GM12878 (cell line): ENCODE data around the gene PCDHB6. TPM values are rescaled to one million over a fixed set of nuclear protein-coding genes. Genes with fewer than 3 reads are reported as not detected.

Experiments used
- ATAC-seq: fragments of 200-7000 bp; cut with Tn5 transposase; 3 replicates; pipeline ENCODE4 v1.9.1; 2020; ENCODE audit warnings: mild to moderate bottlenecking, moderate library complexity
- BruUV-seq: library from RNA; stranded (reverse); fragments of 400-500 nt; replicated peaks from 2 replicates; lab custom pipeline; 2021; lab: Mats Ljungman, UMichigan
- CTCF ChIA-PET: fragments of 300-600 bp; sonication (Branson Sonifier 250); formaldehyde crosslinking; extraction: SDS; loops from one replicate; lab custom pipeline; 2021; ENCODE audit warnings: inconsistent platforms; lab: Yijun Ruan, JAX
- POLR2A ChIA-PET: fragments of 350-600 bp; formaldehyde crosslinking; extraction: SDS; loops from one replicate; lab custom pipeline; 2021; ENCODE audit warnings: inconsistent platforms; lab: Charles Lee
- RAD21 ChIA-PET: fragments of 300-600 bp; sonication (Branson Sonifier 250); formaldehyde crosslinking; loops from one replicate; lab custom pipeline; 2023; ENCODE audit warnings: antibody characterized with exemption; ENCODE audit not compliant: unreplicated experiment; lab: Charles Lee
- SMC1A ChIA-PET: fragments of 300-600 bp; sonication (Branson Sonifier 250); formaldehyde crosslinking; loops from one replicate; lab custom pipeline; 2023; ENCODE audit not compliant: unreplicated experiment, uncharacterized antibody; lab: Charles Lee
- DNase-seq: peaks from one replicate; pipeline ENCODE4 v3.0.0-alpha.2; 2011; ENCODE audit warnings: low read depth, low spot score
- FAIRE-seq: peaks from 3 replicates; lab custom pipeline; 2011; peaks lifted over from hg19 to GRCh38; lab: Jason Lieb, UNC
- H2AFZ ChIP-seq: 2 replicates; pipeline ENCODE4 v1.6.0; 2011; ENCODE audit warnings: low read depth, low read length, control low read depth; ENCODE audit not compliant: control insufficient read depth
- H3K27ac ChIP-seq: 2 replicates; pipeline ENCODE4 v1.5.1; 2011; ENCODE audit warnings: control low read depth; ENCODE audit not compliant: control insufficient read depth, insufficient read depth
- H3K27me3 ChIP-seq, 2 experiments: replicated peaks in 1 of 2; 2 replicates each; pipeline versions ENCODE4 v1.6.0 to v1.6.1; 2011; ENCODE audit warnings: low read length in 1 of 2; ENCODE audit not compliant: control insufficient read depth in 2 of 2, insufficient read depth in 2 of 2
- H3K36me3 ChIP-seq, 2 experiments: 2 replicates each; pipeline ENCODE4 v1.5.1; 2011; ENCODE audit warnings: low read length in 1 of 2; ENCODE audit not compliant: control insufficient read depth in 2 of 2, insufficient read depth in 2 of 2
- H3K4me1 ChIP-seq: 2 replicates; pipeline ENCODE4 v1.6.1; 2011; ENCODE audit warnings: mild to moderate bottlenecking, low read length, moderate library complexity, mixed read lengths; ENCODE audit not compliant: control insufficient read depth, insufficient read depth
- H3K4me2 ChIP-seq: 2 replicates; pipeline ENCODE4 v1.6.0; 2011; ENCODE audit warnings: control low read depth; ENCODE audit not compliant: control insufficient read depth, insufficient read depth
- H3K4me3 ChIP-seq: fragments of 200-600 bp; sonication (generic); 2 replicates; pipeline ENCODE4 v1.5.1; 2016
- H3K79me2 ChIP-seq: 2 replicates; pipeline ENCODE4 v1.6.0; 2011; ENCODE audit warnings: low read length; ENCODE audit not compliant: control insufficient read depth, insufficient read depth
- H3K9ac ChIP-seq: 2 replicates; pipeline ENCODE4 v1.8.0; 2011; ENCODE audit warnings: low read length, control low read depth, mixed read lengths; ENCODE audit not compliant: control insufficient read depth, insufficient read depth
- H3K9me3 ChIP-seq: replicated peaks from 3 replicates; pipeline ENCODE4 v1.5.1; 2011; ENCODE audit warnings: mild to moderate bottlenecking, low read length; ENCODE audit not compliant: control insufficient read depth, insufficient read depth
- H4K20me1 ChIP-seq: 2 replicates; pipeline ENCODE4 v1.6.0; 2011; ENCODE audit not compliant: control insufficient read depth, insufficient read depth
- E2F8 ChIP-seq: fragments of 450-650 bp; IDR thresholded peaks from 2 replicates; pipeline ENCODE4 v1.6.1; 2018; ENCODE audit warnings: mild to moderate bottlenecking, low read depth, moderate library complexity; ENCODE audit not compliant: partially characterized antibody
- EP300 ChIP-seq, 2 experiments: fragments of 150-350 bp in 1 of 2; IDR thresholded peaks; 2 replicates each; pipeline ENCODE4 v1.6.1; 2011 to 2012; ENCODE audit warnings: low read depth in 2 of 2, low read length in 2 of 2, borderline replicate concordance in 1 of 2, improper control_type of control experiment in 1 of 2, inconsistent platforms in 1 of 2; ENCODE audit not compliant: control insufficient read depth in 1 of 2
- JUND ChIP-seq: IDR thresholded peaks from 2 replicates; pipeline ENCODE4 v1.6.1; 2012; ENCODE audit warnings: low read depth, mild to moderate bottlenecking, low read length, improper control_type of control experiment, moderate library complexity
- NFIC ChIP-seq: IDR thresholded peaks from 2 replicates; pipeline ENCODE4 v1.6.1; 2012; ENCODE audit warnings: low read depth, mild to moderate bottlenecking, inconsistent platforms, low read length, moderate library complexity
- STAT3 ChIP-seq: IDR thresholded peaks from 2 replicates; pipeline ENCODE4 v1.6.1; 2011; ENCODE audit warnings: low read depth, low read length, improper control_type of control experiment
- WGBS: methylation state at CpG from one replicate; pipeline ENCODE4 v1.1.6; 2016; ENCODE audit warnings: low lambda C conversion rate; ENCODE audit not compliant: insufficient replicate concordance, insufficient coverage; ENCODE audit errors: missing lambda C conversion rate; 5-methylcytosine and 5-hydroxymethylcytosine counted together
- in situ Hi-C: fragments of 300-500 bp; cut with MboI; formaldehyde crosslinking; loops from 9 replicates; pipeline ENCODE4 v1.14.3; 2018; ENCODE audit warnings: mixed read lengths
- intact Hi-C: fragments of 100-400 bp; cut with micrococcal nuclease; formaldehyde crosslinking; loops from one replicate; pipeline ENCODE4 v1.14.2; 2022; ENCODE audit not compliant: unreplicated experiment
- polyA plus RNA-seq, 11 experiments: library from polyadenylated mRNA; depleted of rRNA in 4 of 11; unstranded in 6 of 11; stranded (reverse) in 5 of 11; fragments of >200 nt; fragmentation: Nextera tagmentation in 4 of 11; fragmentation: Illumina TruSeq in 1 of 11; extraction: Ambion mirVana in 4 of 11; extraction: Trizol in 1 of 11; gene quantifications; 1 replicate in 1 of 11; 2 replicates in 10 of 11; pipeline versions ENCODE4 v1.2.1 to v1.2.3, GENCODE V29; 2011 to 2016; ENCODE audit warnings: inconsistent platforms in 2 of 11, missing spikeins in 2 of 11, low read depth in 1 of 11
- total RNA-seq, 4 experiments: library from RNA; depleted of rRNA in 3 of 4; stranded (reverse); fragments of >200 nt in 3 of 4; fragmentation: Illumina TruSeq in 1 of 4; extraction: Trizol in 1 of 4; gene quantifications; 2 replicates each; pipeline versions ENCODE4 v1.2.1 to v1.2.3, GENCODE V29; 2013 to 2021

Gene PCDHB6
- total and polyA plus RNA-seq, 10 of the 15 experiments (the other 5 are each of a cell fraction or from before 2014, with no cell fraction given): not detected

GRCh38 chr5:141196363-141196762 lies 46.5 kb downstream of the PCDHB6 start:
- ChIA-PET RAD21 (no interaction called here), SMC1A (no interaction called here), CTCF (no interaction called here), POLR2A (no interaction called here)
- Histone ChIP-seq H2AFZ (no peak overlapping the region), H3K9me3 (no peaks in the 10 kb centered on the region; the same call in 2 of the 3 replicates), H3K79me2 (no peaks in the 10 kb centered on the region), H3K36me3 (no peaks in the 10 kb centered on the region), H4K20me1 (no peaks in the 10 kb centered on the region), H3K4me1 (no peaks in the 10 kb centered on the region), H3K4me3 (no peak overlapping the region), H3K9ac (no peak overlapping the region), H3K27me3 (no peaks in the 10 kb centered on the region), H3K4me2 (no peak overlapping the region), H3K27ac (no peak overlapping the region)
- 0% methylated on average over 3 of the region's 3 CpGs for WGBS
- no peak for ATAC-seq
- FAIRE-seq: no peak
- no peak for TF ChIP-seq STAT3
- no peak for TF ChIP-seq E2F8
- TF ChIP-seq EP300 (IDR thresholded peaks at IDR 0.05; ENCODE audit: borderline replicate concordance in 1 of 2, control insufficient read depth in 1 of 2, low read depth in 2 of 2, low read length in 2 of 2): no peak
- no peak for TF ChIP-seq JUND
- no peak for TF ChIP-seq NFIC
- BruUV-seq: no TSS peak
- intact Hi-C loops: no loop called here
- no peak for DNase-seq
- in situ Hi-C loops: no loop called here
